ENCODE results near the gene OR13G1. TPM values are rescaled to one million over a fixed set of nuclear protein-coding genes. Genes with fewer than 3 reads are reported as not detected.

The OR13G1 gene
- not detected for total RNA-seq

DNA sequence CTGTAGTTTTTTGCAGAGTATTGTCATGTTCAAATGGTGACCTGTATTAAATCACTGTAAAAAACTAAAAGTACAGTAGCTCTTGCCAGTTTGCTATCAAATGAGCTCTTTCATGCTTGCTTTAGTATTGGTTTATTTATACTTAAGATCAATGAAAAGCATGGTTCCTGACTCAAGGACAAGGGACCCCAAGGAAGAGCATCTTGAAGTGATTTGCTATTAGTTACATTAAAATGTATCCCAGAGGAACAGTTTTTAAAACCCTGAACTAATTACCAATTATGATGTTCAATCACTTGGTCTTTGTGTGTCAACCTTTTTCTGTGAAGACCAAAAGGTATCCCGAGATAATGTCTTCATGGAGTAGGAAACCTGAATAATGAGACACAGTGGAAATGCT is at the start of gene OR13G1:
TSS of gene OR13G1 (minus strand) at position 101 of the 400 bp plus-strand sequence. CDS start 6,698 bp downstream, outside the sequence.

GRCh38 chr1:247716546-247716945 is 37.0 kb upstream of the OR13G1 start, which contains the start of gene OR6F1:
OR6F1 (minus strand) TSS chr1:247716646; CDS start chr1:247712755, 3,891 bp downstream.

Other genes starting within 250 kb of the OR13G1 start
- not detected for gene OR2B11, start 221.6 kb downstream of the OR13G1 start, total RNA-seq
- gene OR2C3, start 143.3 kb downstream of the OR13G1 start, total RNA-seq = 0.31 TPM
- gene GCSAML, start 130.6 kb downstream of the OR13G1 start, total RNA-seq = 0.31 TPM
- not detected for gene OR2G2, start 91.4 kb downstream of the OR13G1 start, total RNA-seq
- not detected for gene OR2G3, start 74.2 kb downstream of the OR13G1 start, total RNA-seq
- not detected for gene OR6F1, start 36.9 kb upstream of the OR13G1 start, total RNA-seq
- gene OR14K1, start 58.9 kb upstream of the OR13G1 start, total RNA-seq = 0.94 TPM
- not detected for gene OR14A2, start 68.4 kb upstream of the OR13G1 start, total RNA-seq
- not detected for gene OR1C1, start 80.8 kb upstream of the OR13G1 start, total RNA-seq
- not detected for gene OR14A16, start 144.4 kb upstream of the OR13G1 start, total RNA-seq
- not detected for gene OR11L1, start 162.2 kb upstream of the OR13G1 start, total RNA-seq
- gene TRIM58, start 177.4 kb upstream of the OR13G1 start, total RNA-seq = 5.3 TPM
- 6.3 TPM for gene OR2W3, start 215.8 kb upstream of the OR13G1 start, total RNA-seq
- 0.94 TPM for gene OR2T8, start 240.5 kb upstream of the OR13G1 start, total RNA-seq
- gene OR2AJ1, start 245.2 kb upstream of the OR13G1 start, total RNA-seq = not detected

All from parietal lobe (tissue), 1 donor.